Mesothelial cell of epicardium (in vitro differentiated cells): ENCODE results near the gene DHFR. TPM values are rescaled to one million over a fixed set of nuclear protein-coding genes. Genes with fewer than 3 reads are reported as not detected.
"Not testable (repeated sequence)": the region's sequence is repeated elsewhere in the genome, so short reads cannot be mapped to it uniquely, and the experiment has no call there.

Source experiments
- DNase-seq, 2 experiments: peaks; one replicate each; pipeline ENCODE4 v3.0.0; 2021; ENCODE audit warnings: low spot score in 2 of 2; ENCODE audit not compliant: unreplicated experiment in 2 of 2
- H3K27ac Mint-ChIP-seq: 2 replicates; pipeline ENCODE4 v1.8.0; 2021; ENCODE audit warnings: mixed read lengths
- H3K27me3 Mint-ChIP-seq: 2 replicates; pipeline ENCODE4 v1.8.0; 2021; ENCODE audit warnings: low read depth, mixed read lengths
- H3K36me3 Mint-ChIP-seq: 2 replicates; pipeline ENCODE4 v1.8.0; 2021; ENCODE audit warnings: mixed read lengths
- H3K4me1 Mint-ChIP-seq: 2 replicates; pipeline ENCODE4 v1.8.0; 2021; ENCODE audit warnings: mixed read lengths
- H3K4me3 Mint-ChIP-seq: 2 replicates; pipeline ENCODE4 v1.8.0; 2021; ENCODE audit warnings: mild to moderate bottlenecking, moderate library complexity, mixed read lengths
- H3K9me3 Mint-ChIP-seq: 2 replicates; pipeline ENCODE4 v1.8.0; 2021; ENCODE audit warnings: mixed read lengths
- total RNA-seq: library from RNA; stranded (reverse); gene quantifications from 3 replicates; pipeline ENCODE4 v1.2.1, GENCODE V29; 2021
- TF ChIP-seq, protein P1 (sequence below): fragments of 200-600 bp; sonication (generic); IDR thresholded peaks from one replicate; pipeline ENCODE4 v1.5.0; 2021; ENCODE audit warnings: antibody characterized with exemption; ENCODE audit not compliant: unreplicated experiment

The DHFR gene
- total RNA-seq, 1 donor from 2014 or later: 30.9 TPM

- no peak overlapping the region for H3K27ac Mint-ChIP-seq
- no peaks in the 10 kb centered on the region for H3K9me3 Mint-ChIP-seq
- H3K4me1 Mint-ChIP-seq: no peaks in the 10 kb centered on the region
- no peak for DNase-seq
- no peak overlapping the region for H3K4me3 Mint-ChIP-seq
- TF ChIP-seq, protein P1, sequence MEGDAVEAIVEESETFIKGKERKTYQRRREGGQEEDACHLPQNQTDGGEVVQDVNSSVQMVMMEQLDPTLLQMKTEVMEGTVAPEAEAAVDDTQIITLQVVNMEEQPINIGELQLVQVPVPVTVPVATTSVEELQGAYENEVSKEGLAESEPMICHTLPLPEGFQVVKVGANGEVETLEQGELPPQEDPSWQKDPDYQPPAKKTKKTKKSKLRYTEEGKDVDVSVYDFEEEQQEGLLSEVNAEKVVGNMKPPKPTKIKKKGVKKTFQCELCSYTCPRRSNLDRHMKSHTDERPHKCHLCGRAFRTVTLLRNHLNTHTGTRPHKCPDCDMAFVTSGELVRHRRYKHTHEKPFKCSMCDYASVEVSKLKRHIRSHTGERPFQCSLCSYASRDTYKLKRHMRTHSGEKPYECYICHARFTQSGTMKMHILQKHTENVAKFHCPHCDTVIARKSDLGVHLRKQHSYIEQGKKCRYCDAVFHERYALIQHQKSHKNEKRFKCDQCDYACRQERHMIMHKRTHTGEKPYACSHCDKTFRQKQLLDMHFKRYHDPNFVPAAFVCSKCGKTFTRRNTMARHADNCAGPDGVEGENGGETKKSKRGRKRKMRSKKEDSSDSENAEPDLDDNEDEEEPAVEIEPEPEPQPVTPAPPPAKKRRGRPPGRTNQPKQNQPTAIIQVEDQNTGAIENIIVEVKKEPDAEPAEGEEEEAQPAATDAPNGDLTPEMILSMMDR: no peak
- no peaks in the 10 kb centered on the region for H3K27me3 Mint-ChIP-seq
- no peaks in the 10 kb centered on the region for H3K36me3 Mint-ChIP-seq
Observed at GRCh38 chr5:80591352-80591751, 63.4 kb downstream of the DHFR start.

GRCh38 chr5:80590766-80591165 lies 64.0 kb downstream of the DHFR start:
- H3K36me3 Mint-ChIP-seq: no peaks in the 10 kb centered on the region
- H3K9me3 Mint-ChIP-seq: no peaks in the 10 kb centered on the region
- H3K27me3 Mint-ChIP-seq: no peaks in the 10 kb centered on the region
- H3K4me1 Mint-ChIP-seq: no peaks in the 10 kb centered on the region
- no peak overlapping the region for H3K27ac Mint-ChIP-seq
- H3K4me3 Mint-ChIP-seq: no peak overlapping the region
- TF ChIP-seq, protein P1: no peak
- DNase-seq: no peak

DNA sequence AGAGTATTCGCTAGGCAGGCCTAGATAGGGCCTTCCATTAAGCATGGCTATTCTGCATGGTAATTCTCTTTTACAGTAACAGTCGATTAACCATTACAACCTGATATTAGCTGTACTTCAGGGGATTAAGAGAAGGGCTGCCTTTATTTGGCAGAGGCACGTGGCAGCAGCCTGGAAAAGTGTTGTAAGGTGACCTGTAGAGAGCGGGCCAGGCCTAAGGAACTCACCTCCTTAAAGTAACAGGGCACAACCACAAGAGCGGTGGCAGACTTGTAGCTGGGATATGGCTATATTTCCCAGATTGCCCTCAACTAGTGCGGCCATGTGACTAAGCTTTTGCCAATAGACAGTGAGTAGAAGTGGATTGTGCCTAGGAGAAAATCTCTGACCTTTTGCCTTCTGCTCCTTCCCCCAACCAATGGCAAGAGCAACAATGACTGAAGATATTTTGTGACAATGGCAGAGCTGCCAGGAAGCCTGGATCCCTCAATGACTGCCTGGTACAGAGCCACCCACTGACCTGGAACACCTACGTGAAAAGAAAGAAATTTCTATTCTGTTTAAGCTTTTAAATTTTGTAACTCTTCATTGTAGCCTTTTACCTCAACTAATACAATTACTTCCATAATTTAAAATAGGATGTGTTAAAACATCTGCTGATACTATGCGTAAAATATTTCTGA lies 65.8 kb downstream of the DHFR start:
- TF ChIP-seq, protein P1: no peak
- Mint-ChIP-seq H3K9me3 (no peaks in the 10 kb centered on the region), H3K27me3 (no peaks in the 10 kb centered on the region), H3K4me3 (no peak overlapping the region), H3K36me3 (no peaks in the 10 kb centered on the region), H3K4me1 (no peaks in the 10 kb centered on the region), H3K27ac (no peak overlapping the region)
- no peak for DNase-seq

DNA sequence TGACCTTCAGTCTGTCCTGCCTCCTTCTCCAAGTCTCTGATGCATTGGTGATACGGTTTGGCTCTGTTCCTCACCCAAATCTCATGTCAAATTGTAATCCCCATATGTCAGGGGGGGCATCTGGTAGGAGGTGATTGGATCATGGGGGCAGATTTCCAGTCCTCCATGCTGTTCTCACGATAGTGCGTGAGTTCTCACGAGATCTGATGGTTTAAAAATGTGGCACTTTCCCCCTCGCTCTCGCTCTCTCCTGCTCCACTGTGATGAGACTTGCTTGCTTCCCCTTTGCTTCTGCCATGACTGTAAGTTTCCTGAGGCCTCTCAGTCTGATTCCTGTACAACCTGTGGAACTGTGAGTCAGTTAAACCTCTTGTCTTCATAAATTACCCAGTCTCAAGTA lies 70.0 kb downstream of the DHFR start:
- Mint-ChIP-seq H3K27ac (no peak overlapping the region), H3K36me3 (no peaks in the 10 kb centered on the region), H3K4me3 (no peak overlapping the region), H3K4me1 (no peaks in the 10 kb centered on the region), H3K9me3 (peaks cover 1% of the 10 kb centered on the region), H3K27me3 (peaks cover 1% of the 10 kb centered on the region)
- DNase-seq: no peak
- TF ChIP-seq, protein P1: no peak

GRCh38 chr5:80580291-80580690 lies 74.5 kb downstream of the DHFR start:
- peaks cover 35% of the 10 kb centered on the region for H3K27me3 Mint-ChIP-seq
- DNase-seq, H3K27ac Mint-ChIP-seq, H3K4me1 Mint-ChIP-seq, H3K36me3 Mint-ChIP-seq, H3K4me3 Mint-ChIP-seq, H3K9me3 Mint-ChIP-seq: not testable (repeated sequence)

DNA sequence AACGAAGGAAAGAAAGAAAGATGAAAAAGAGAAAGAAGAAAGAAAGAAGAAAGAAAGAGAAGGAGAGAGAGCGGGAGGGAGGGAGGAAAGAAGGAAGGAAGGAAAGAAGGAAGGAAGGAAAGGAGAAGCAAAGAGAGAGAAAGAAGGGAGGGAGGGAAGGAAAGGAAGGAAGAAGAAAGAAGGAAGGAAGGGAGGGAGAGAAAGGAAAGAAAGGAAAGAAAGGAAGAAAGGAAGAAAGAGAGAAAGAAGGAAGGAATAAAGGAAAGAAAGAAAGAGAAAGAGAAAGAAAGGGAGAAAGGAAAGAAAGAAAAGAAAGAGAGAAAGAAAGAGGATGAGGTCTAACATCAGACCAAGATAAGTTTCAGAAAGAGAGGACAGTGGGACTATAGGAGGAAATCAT lies 75.7 kb downstream of the DHFR start:
- DNase-seq: no peak
- TF ChIP-seq, protein P1: no peak
- no peaks in the 10 kb centered on the region for H3K36me3 Mint-ChIP-seq
- H3K9me3 Mint-ChIP-seq: peaks cover 4% of the 10 kb centered on the region
- no peaks in the 10 kb centered on the region for H3K4me1 Mint-ChIP-seq
- H3K27ac Mint-ChIP-seq: no peak overlapping the region
- H3K4me3 Mint-ChIP-seq: no peak overlapping the region
- H3K27me3 Mint-ChIP-seq: peaks cover 45% of the 10 kb centered on the region
